Epithelial cell of esophagus (primary cell): Measurements from ENCODE around the gene ELMO3.

Experiments
- DNase-seq: peaks from one replicate; pipeline ENCODE4 v3.0.0; 2010; ENCODE audit warnings: low read depth
- H3K4me3 ChIP-seq: 2 replicates; pipeline ENCODE4 v1.5.1; 2011; ENCODE audit warnings: mild to moderate bottlenecking, low read length, control low read depth
- TF ChIP-seq, protein P1 (sequence below): IDR thresholded peaks from 2 replicates; pipeline ENCODE4 v1.5.1; 2011; ENCODE audit warnings: low read depth, mild to moderate bottlenecking, low read length, control low read depth, inconsistent platforms; ENCODE audit not compliant: insufficient read depth; ENCODE audit errors: missing control alignments

The ELMO3 gene

DNA sequence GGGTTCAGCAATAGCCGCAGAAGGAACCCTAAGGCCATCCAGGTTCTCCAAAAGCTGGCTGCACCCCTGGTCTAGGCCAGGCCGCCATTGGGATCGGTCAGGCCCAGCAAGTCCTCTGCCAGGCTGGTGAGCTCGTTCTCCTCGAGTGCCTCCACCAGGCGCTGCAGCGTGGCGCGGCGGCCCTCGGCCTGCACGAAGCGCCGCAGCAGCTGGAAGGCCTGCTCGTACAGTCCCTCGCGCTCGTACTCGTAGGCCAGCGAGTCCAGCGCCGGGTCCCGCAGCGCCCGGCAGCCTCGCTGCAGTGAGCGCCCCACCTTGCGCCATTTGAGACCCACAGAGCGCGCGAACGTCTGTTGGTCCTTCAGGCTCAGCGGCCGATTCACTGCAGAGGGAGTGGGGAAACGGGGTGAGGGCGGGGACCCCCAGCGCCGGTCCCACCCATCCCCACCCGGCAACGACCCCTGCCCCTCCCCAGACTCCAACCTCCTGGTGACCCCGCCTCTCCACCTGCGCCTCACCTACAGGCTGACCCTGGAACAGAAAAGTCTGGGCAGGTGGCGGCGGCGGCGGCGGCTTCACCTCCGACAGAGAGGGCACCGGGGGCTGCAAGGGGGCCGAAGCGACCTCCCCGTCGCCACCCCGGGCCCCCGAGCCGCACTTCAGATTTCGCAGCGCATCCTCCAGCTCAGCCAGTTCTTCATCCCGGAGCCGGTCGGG is 44.2 kb upstream of the ELMO3 start:
- H3K4me3 ChIP-seq: peak overlapping the region; percentile 16
- TF ChIP-seq, protein P1, sequence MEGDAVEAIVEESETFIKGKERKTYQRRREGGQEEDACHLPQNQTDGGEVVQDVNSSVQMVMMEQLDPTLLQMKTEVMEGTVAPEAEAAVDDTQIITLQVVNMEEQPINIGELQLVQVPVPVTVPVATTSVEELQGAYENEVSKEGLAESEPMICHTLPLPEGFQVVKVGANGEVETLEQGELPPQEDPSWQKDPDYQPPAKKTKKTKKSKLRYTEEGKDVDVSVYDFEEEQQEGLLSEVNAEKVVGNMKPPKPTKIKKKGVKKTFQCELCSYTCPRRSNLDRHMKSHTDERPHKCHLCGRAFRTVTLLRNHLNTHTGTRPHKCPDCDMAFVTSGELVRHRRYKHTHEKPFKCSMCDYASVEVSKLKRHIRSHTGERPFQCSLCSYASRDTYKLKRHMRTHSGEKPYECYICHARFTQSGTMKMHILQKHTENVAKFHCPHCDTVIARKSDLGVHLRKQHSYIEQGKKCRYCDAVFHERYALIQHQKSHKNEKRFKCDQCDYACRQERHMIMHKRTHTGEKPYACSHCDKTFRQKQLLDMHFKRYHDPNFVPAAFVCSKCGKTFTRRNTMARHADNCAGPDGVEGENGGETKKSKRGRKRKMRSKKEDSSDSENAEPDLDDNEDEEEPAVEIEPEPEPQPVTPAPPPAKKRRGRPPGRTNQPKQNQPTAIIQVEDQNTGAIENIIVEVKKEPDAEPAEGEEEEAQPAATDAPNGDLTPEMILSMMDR: no peak
- no peak for DNase-seq

- TF ChIP-seq, protein P1: peak; percentile 50
- H3K4me3 ChIP-seq: peak overlapping the region; percentile 16
- DNase-seq: peak; percentile 76
These were observed 43.4 kb upstream of the ELMO3 start for GRCh38 chr16:67155295-67156142.

GRCh38 chr16:67156143-67156844 is 42.6 kb upstream of the ELMO3 start:
- H3K4me3 ChIP-seq: no peak overlapping the region
- TF ChIP-seq, protein P1: no peak
- no peak for DNase-seq

GRCh38 chr16:67157106-67157748 is 41.7 kb upstream of the ELMO3 start:
- TF ChIP-seq, protein P1: no peak
- DNase-seq: no peak
- no peak overlapping the region for H3K4me3 ChIP-seq

DNA sequence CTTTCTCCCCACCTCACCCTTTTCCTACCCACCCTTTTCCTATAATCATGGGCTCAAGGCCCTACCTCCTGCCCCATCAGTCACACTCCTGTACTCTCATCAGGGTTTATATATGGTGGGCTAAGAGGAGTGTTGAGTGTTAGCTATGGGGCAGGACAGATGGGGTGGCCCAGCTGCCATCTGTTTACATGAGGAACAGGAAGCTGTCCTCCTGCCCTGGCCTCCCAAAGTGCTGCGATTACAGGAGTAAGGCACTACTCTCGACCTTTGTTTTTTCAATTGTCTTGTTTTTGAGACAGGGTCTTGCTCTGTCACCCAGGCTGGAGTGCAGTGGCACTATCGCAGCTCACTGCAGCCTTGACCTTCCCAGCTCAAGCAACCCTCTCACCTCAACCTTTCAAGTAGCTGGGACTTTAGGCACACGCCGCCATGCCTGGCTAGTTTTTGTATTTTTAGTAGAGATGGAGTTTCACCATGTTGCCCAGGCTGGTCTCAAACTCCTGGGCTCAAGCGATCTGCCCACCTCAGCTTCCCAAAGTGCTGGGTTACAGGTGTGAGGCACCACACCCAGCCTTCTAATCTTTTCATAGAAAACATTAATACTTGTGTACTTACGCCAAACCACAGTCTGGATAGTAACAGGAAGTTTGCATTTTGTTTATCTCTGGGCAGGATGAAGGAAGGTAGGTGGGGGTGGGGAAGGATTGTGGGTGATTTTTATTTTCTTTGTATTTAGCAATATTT is 40.9 kb upstream of the ELMO3 start:
- TF ChIP-seq, protein P1: no peak
- H3K4me3 ChIP-seq: no peak overlapping the region
- no peak for DNase-seq
